OCI-LY3 (cell line): ENCODE results near the gene ERICH3.

Experiments used
- H2AFZ ChIP-seq: fragments of 200-600, 300-600 bp; shearing (Covaris generic); 2 replicates; pipeline ENCODE4 v1.6.0; 2014; ENCODE audit warnings: antibody characterized with exemption, low read depth, low read length
- H3K27ac ChIP-seq: fragments of 200-600, 300-600 bp; sonication (generic); 2 replicates; pipeline ENCODE4 v1.5.1; 2014; ENCODE audit warnings: mild to moderate bottlenecking, low read length, moderate library complexity, mixed read lengths
- H3K27me3 ChIP-seq: fragments of 200-600, 300-600 bp; sonication (generic); 2 replicates; pipeline ENCODE4 v1.6.1; 2014; ENCODE audit warnings: low read depth, low read length, mixed read lengths
- H3K36me3 ChIP-seq: fragments of 200-600, 300-600 bp; sonication (generic); replicated peaks from 2 replicates; pipeline ENCODE3; 2014; ENCODE audit warnings: low read depth, low read length, mixed read lengths
- H3K4me1 ChIP-seq: fragments of 300-600, 200-600 bp; sonication (generic); 2 replicates; pipeline ENCODE4 v1.6.1; 2014; ENCODE audit warnings: low read length, mixed read lengths
- H3K4me2 ChIP-seq: fragments of 200-600, 300-600 bp; sonication (generic); 2 replicates; pipeline ENCODE4 v1.6.1; 2014; ENCODE audit warnings: low read length, mixed read lengths
- H3K4me3 ChIP-seq: fragments of 300-600, 200-600 bp; sonication (generic); 2 replicates; pipeline ENCODE4 v1.5.1; 2014; ENCODE audit warnings: antibody characterized with exemption, mild to moderate bottlenecking, low read length, moderate library complexity
- H3K79me2 ChIP-seq: fragments of 300-600, 200-600 bp; shearing (Covaris generic); 2 replicates; pipeline ENCODE4 v1.6.1; 2014; ENCODE audit warnings: mild to moderate bottlenecking, low read length, mixed read lengths
- H3K9ac ChIP-seq: fragments of 300-600, 200-600 bp; shearing (Covaris generic); 2 replicates; pipeline ENCODE4 v1.6.0; 2014; ENCODE audit warnings: mild to moderate bottlenecking, low read length, moderate library complexity
- H3K9me3 ChIP-seq: fragments of 200-600, 300-600 bp; shearing (Covaris generic); 2 replicates; pipeline ENCODE4 v1.6.1; 2014; ENCODE audit warnings: low read length, mixed read lengths; ENCODE audit not compliant: insufficient read depth
- H4K20me1 ChIP-seq: fragments of 200-600, 300-600 bp; sonication (generic); 2 replicates; pipeline ENCODE4 v1.6.1; 2016; ENCODE audit warnings: low read length, mixed read lengths; ENCODE audit not compliant: insufficient read depth
- CTCF ChIP-seq: fragments of 200-600, 300-600 bp; sonication (generic); IDR thresholded peaks from 2 replicates; pipeline ENCODE4 v1.5.1; 2014; ENCODE audit warnings: antibody characterized with exemption, low read length, low read depth
- EZH2phosphoT487 ChIP-seq: fragments of 200-600 bp; shearing (Covaris generic); IDR thresholded peaks from 2 replicates; pipeline ENCODE4 v1.6.1; 2018; ENCODE audit warnings: antibody characterized with exemption, mixed run types, low read depth

The ERICH3 gene

GRCh38 chr1:74715806-74716205, 42.2 kb upstream of the ERICH3 start:
- H4K20me1 ChIP-seq, result no peaks in the 10 kb centered on the region
- no peak overlapping the region for H2AFZ ChIP-seq
- H3K4me2 ChIP-seq, result no peak overlapping the region
- H3K36me3 ChIP-seq, result no peaks in the 10 kb centered on the region
- H3K27me3 ChIP-seq, result no peaks in the 10 kb centered on the region
- no peaks in the 10 kb centered on the region for H3K79me2 ChIP-seq
- H3K27ac ChIP-seq, result no peak overlapping the region
- no peaks in the 10 kb centered on the region for H3K9me3 ChIP-seq
- H3K4me3 ChIP-seq, result no peak overlapping the region
- no peaks in the 10 kb centered on the region for H3K4me1 ChIP-seq
- H3K9ac ChIP-seq, result no peak overlapping the region
- no peak for TF ChIP-seq EZH2phosphoT487
- TF ChIP-seq CTCF, result no peak

GRCh38 chr1:74715236-74715502, 41.6 kb upstream of the ERICH3 start:
- Histone ChIP-seq H3K9ac (no peak overlapping the region), H3K4me2 (no peak overlapping the region), H3K9me3 (no peaks in the 10 kb centered on the region), H3K36me3 (no peaks in the 10 kb centered on the region), H3K27ac (no peak overlapping the region), H4K20me1 (no peaks in the 10 kb centered on the region), H2AFZ (no peak overlapping the region), H3K79me2 (no peaks in the 10 kb centered on the region), H3K27me3 (no peaks in the 10 kb centered on the region), H3K4me3 (no peak overlapping the region), H3K4me1 (no peaks in the 10 kb centered on the region)
- TF ChIP-seq CTCF (no peak), EZH2phosphoT487 (no peak)

- no peaks in the 10 kb centered on the region for H4K20me1 ChIP-seq
- H3K79me2 ChIP-seq, result no peaks in the 10 kb centered on the region
- no peaks in the 10 kb centered on the region for H3K27me3 ChIP-seq
- no peaks in the 10 kb centered on the region for H3K36me3 ChIP-seq
- no peak overlapping the region for H3K4me3 ChIP-seq
- H3K27ac ChIP-seq, result no peak overlapping the region
- no peak overlapping the region for H2AFZ ChIP-seq
- TF ChIP-seq CTCF (no peak), EZH2phosphoT487 (no peak)
- no peak overlapping the region for H3K4me2 ChIP-seq
- H3K4me1 ChIP-seq, result no peaks in the 10 kb centered on the region
- no peaks in the 10 kb centered on the region for H3K9me3 ChIP-seq
- H3K9ac ChIP-seq, result no peak overlapping the region
These were observed 41.0 kb upstream of the ERICH3 start for GRCh38 chr1:74714429-74715235.

GRCh38 chr1:74713849-74714248, 40.3 kb upstream of the ERICH3 start:
- H3K4me2 ChIP-seq, result no peak overlapping the region
- no peak overlapping the region for H3K9ac ChIP-seq
- H3K27me3 ChIP-seq, result no peaks in the 10 kb centered on the region

More at GRCh38 chr1:74713849-74714248, 40.3 kb upstream of the ERICH3 start:
- H3K27ac ChIP-seq, result no peak overlapping the region
- no peaks in the 10 kb centered on the region for H3K36me3 ChIP-seq
- no peaks in the 10 kb centered on the region for H3K9me3 ChIP-seq
- H4K20me1 ChIP-seq, result no peaks in the 10 kb centered on the region
- no peaks in the 10 kb centered on the region for H3K4me1 ChIP-seq
- no peak overlapping the region for H2AFZ ChIP-seq
- H3K4me3 ChIP-seq, result no peak overlapping the region
- H3K79me2 ChIP-seq, result no peaks in the 10 kb centered on the region
- TF ChIP-seq EZH2phosphoT487 (no peak), CTCF (no peak)
